ENCODE data around the gene ZC3HAV1. TPM values are rescaled to one million over a fixed set of nuclear protein-coding genes. Genes with fewer than 3 reads are reported as not detected.

Gene ZC3HAV1
- total and polyA plus RNA-seq, 10 of the 15 experiments (the other 5 are each of a cell fraction or from before 2014, with no cell fraction given): 18.5 to 55.3 (median 44.7) TPM

DNA sequence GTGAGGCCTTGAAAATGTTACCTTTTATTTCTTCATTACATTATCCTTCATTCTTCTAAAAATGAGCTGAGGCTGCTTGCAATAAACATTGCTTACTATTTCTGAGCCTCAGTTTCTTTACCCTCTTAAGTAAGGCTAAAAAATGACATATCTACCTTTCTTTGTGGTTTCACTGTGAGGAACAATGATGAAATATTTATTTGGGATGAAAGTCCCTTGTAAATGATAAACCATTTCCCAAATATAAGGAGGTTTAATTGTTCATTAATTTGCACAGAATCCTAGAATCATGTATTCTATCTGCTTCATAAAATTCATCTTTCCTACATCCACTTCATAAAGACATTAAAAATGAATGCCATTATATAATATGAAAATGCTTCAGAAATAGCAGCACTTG lies 27.9 kb downstream of the ZC3HAV1 start:
- no peaks in the 10 kb centered on the region; the same call in 1 of the 2 replicates for H3K79me2 ChIP-seq (ENCODE audit: control insufficient read depth, insufficient read depth, low read length)
- SMC1A ChIA-PET (ENCODE audit: uncharacterized antibody, unreplicated experiment): no interaction called here
- TF ChIP-seq STAT3 (IDR thresholded peaks at IDR 0.05; ENCODE audit: low read depth, low read length) (no peak), FOXK2 (IDR thresholded peaks at IDR 0.05) (no peak), GABPA (IDR thresholded peaks at IDR 0.05; ENCODE audit: low read depth) (no peak), TARDBP (IDR thresholded peaks at IDR 0.05; ENCODE audit: borderline replicate concordance) (no peak), NFYB (IDR thresholded peaks at IDR 0.05; ENCODE audit: insufficient read depth, low read depth, low read length) (no peak)
- intact Hi-C loops (cut with micrococcal nuclease; ENCODE audit: unreplicated experiment) (no loop called here), in situ Hi-C loops (cut with MboI) (no loop called here)
- CTCF ChIA-PET: no interaction called here
- FAIRE-seq (no peak), ATAC-seq (no peak), DNase-seq (ENCODE audit: low read depth, low spot score) (no peak)
- no peak overlapping the region for H3K4me3 ChIP-seq
- POLR2A ChIA-PET: no interaction called here
- no peaks in the 10 kb centered on the region for H3K27me3 ChIP-seq (replicated peaks in 1 of 2; ENCODE audit: control insufficient read depth in 2 of 2, insufficient read depth in 2 of 2, low read length in 1 of 2)
- H3K27ac ChIP-seq (ENCODE audit: control insufficient read depth, insufficient read depth): no peak overlapping the region
- no TSS peak for BruUV-seq (replicated peaks)
- peaks cover 25 to 69% of the 10 kb centered on the region in 2 experiments for H3K36me3 ChIP-seq (ENCODE audit: control insufficient read depth in 2 of 2, insufficient read depth in 2 of 2, low read length in 1 of 2)
- no peak overlapping the region for H2AFZ ChIP-seq (ENCODE audit: control insufficient read depth, low read depth, low read length)
- no peak overlapping the region for H3K9ac ChIP-seq (ENCODE audit: control insufficient read depth, insufficient read depth, low read length)
- RAD21 ChIA-PET (ENCODE audit: unreplicated experiment): no interaction called here
- no peaks in the 10 kb centered on the region for H3K4me1 ChIP-seq (ENCODE audit: control insufficient read depth, insufficient read depth, low read length)
- H4K20me1 ChIP-seq (ENCODE audit: control insufficient read depth, insufficient read depth): no peaks in the 10 kb centered on the region; the same call in 1 of the 2 replicates
- H3K9me3 ChIP-seq (replicated peaks; ENCODE audit: control insufficient read depth, insufficient read depth, low read length): peaks cover 2% of the 10 kb centered on the region; the same call in 2 of the 3 replicates
- no peak overlapping the region for H3K4me2 ChIP-seq (ENCODE audit: control insufficient read depth, insufficient read depth)

- DNase-seq (ENCODE audit: low read depth, low spot score) (no peak), FAIRE-seq (no peak), ATAC-seq (no peak)
- no peaks in the 10 kb centered on the region for H3K27me3 ChIP-seq (replicated peaks in 1 of 2; ENCODE audit: control insufficient read depth in 2 of 2, insufficient read depth in 2 of 2, low read length in 1 of 2)
- ChIA-PET CTCF (no interaction called here), RAD21 (ENCODE audit: unreplicated experiment) (interaction anchor here (0.6 kb wide), 1 partner anchor 194 kb away, joined by 3 read pairs; no protein-coding TSS in a partner anchor), POLR2A (no interaction called here), SMC1A (ENCODE audit: uncharacterized antibody, unreplicated experiment) (interaction anchor here (1.1 kb wide), 1 partner anchor 21 kb away, joined by 4 read pairs; no protein-coding TSS in a partner anchor)
- no peak overlapping the region for H3K27ac ChIP-seq (ENCODE audit: control insufficient read depth, insufficient read depth)
- in situ Hi-C loops (cut with MboI) (no loop called here), intact Hi-C loops (cut with micrococcal nuclease; ENCODE audit: unreplicated experiment) (no loop called here)
- BruUV-seq (replicated peaks): no TSS peak
- H3K4me3 ChIP-seq: no peak overlapping the region
- H2AFZ ChIP-seq (ENCODE audit: control insufficient read depth, low read depth, low read length): no peak overlapping the region
- no peaks in the 10 kb centered on the region for H3K4me1 ChIP-seq (ENCODE audit: control insufficient read depth, insufficient read depth, low read length)
- no peak overlapping the region for H3K9ac ChIP-seq (ENCODE audit: control insufficient read depth, insufficient read depth, low read length)
- WGBS (ENCODE audit: insufficient coverage, insufficient replicate concordance, low lambda C conversion rate, missing lambda C conversion rate): 98% methylated on average over 8 of the region's 8 CpGs
- no peaks in the 10 kb centered on the region; the same call in 1 of the 2 replicates for H4K20me1 ChIP-seq (ENCODE audit: control insufficient read depth, insufficient read depth)
- H3K79me2 ChIP-seq (ENCODE audit: control insufficient read depth, insufficient read depth, low read length): no peaks in the 10 kb centered on the region; the same call in 1 of the 2 replicates
- H3K36me3 ChIP-seq (ENCODE audit: control insufficient read depth in 2 of 2, insufficient read depth in 2 of 2, low read length in 1 of 2): peaks cover 29 to 73% of the 10 kb centered on the region in 2 experiments
- H3K4me2 ChIP-seq (ENCODE audit: control insufficient read depth, insufficient read depth): no peak overlapping the region
- no peaks in the 10 kb centered on the region for H3K9me3 ChIP-seq (replicated peaks; ENCODE audit: control insufficient read depth, insufficient read depth, low read length)
- TF ChIP-seq CEBPB (IDR thresholded peaks at IDR 0.05; ENCODE audit: borderline replicate concordance in 1 of 2, low read depth in 2 of 2, low read length in 2 of 2) (no peak), TARDBP (IDR thresholded peaks at IDR 0.05; ENCODE audit: borderline replicate concordance) (no peak), IRF5 (IDR thresholded peaks at IDR 0.05; ENCODE audit: borderline replicate concordance) (no peak), GATAD2B (conservative IDR thresholded peaks at IDR 0.05; ENCODE audit: low read depth) (no peak), MXI1 (IDR thresholded peaks at IDR 0.05; ENCODE audit: low read depth, low read length) (no peak), TCF7 (IDR thresholded peaks at IDR 0.05; ENCODE audit: borderline replicate concordance) (no peak)
- TF ChIP-seq, protein P1, sequence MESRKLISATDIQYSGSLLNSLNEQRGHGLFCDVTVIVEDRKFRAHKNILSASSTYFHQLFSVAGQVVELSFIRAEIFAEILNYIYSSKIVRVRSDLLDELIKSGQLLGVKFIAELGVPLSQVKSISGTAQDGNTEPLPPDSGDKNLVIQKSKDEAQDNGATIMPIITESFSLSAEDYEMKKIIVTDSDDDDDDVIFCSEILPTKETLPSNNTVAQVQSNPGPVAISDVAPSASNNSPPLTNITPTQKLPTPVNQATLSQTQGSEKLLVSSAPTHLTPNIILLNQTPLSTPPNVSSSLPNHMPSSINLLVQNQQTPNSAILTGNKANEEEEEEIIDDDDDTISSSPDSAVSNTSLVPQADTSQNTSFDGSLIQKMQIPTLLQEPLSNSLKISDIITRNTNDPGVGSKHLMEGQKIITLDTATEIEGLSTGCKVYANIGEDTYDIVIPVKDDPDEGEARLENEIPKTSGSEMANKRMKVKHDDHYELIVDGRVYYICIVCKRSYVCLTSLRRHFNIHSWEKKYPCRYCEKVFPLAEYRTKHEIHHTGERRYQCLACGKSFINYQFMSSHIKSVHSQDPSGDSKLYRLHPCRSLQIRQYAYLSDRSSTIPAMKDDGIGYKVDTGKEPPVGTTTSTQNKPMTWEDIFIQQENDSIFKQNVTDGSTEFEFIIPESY (IDR thresholded peaks at IDR 0.05): no peak
- TF ChIP-seq, protein P2, sequence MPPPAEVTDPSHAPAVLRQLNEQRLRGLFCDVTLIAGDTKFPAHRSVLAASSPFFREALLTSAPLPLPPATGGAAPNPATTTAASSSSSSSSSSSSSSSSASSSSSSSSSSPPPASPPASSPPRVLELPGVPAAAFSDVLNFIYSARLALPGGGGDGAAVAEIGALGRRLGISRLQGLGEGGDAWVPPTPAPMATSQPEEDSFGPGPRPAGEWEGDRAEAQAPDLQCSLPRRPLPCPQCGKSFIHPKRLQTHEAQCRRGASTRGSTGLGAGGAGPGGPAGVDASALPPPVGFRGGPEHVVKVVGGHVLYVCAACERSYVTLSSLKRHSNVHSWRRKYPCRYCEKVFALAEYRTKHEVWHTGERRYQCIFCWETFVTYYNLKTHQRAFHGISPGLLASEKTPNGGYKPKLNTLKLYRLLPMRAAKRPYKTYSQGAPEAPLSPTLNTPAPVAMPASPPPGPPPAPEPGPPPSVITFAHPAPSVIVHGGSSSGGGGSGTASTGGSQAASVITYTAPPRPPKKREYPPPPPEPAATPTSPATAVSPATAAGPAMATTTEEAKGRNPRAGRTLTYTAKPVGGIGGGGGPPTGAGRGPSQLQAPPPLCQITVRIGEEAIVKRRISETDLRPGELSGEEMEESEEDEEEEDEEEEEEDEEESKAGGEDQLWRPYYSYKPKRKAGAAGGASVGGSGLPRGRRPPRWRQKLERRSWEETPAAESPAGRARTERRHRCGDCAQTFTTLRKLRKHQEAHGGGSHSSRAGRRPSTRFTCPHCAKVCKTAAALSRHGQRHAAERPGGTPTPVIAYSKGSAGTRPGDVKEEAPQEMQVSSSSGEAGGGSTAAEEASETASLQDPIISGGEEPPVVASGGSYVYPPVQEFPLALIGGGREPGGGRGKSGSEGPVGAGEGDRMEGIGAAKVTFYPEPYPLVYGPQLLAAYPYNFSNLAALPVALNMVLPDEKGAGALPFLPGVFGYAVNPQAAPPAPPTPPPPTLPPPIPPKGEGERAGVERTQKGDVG (CRISPR knock-in tag; IDR thresholded peaks at IDR 0.05): no peak
Observed at GRCh38 chr7:139080905-139081304, 28.6 kb downstream of the ZC3HAV1 start.

Measured in GM12878 (cell line).